Ascending aorta (tissue), 2 donors: ENCODE results near the gene SNX11. TPM values are rescaled to one million over a fixed set of nuclear protein-coding genes. Genes with fewer than 3 reads are reported as not detected.
"Not testable (repeated sequence)": the region's sequence is repeated elsewhere in the genome, so short reads cannot be mapped to it uniquely, and the experiment has no call there.

Source experiments
- DNase-seq, 2 donors: peaks; one replicate each; pipeline ENCODE4 v3.0.0-alpha.2; 2019; ENCODE audit warnings: low spot score in 2 of 2
- H3K27ac ChIP-seq, 2 donors: fragments of 200-600 bp; sonication (generic); one replicate each; pipeline ENCODE4 v1.5.1; 2016 to 2017; ENCODE audit warnings: mild to moderate bottlenecking in 1 of 2
- H3K27me3 ChIP-seq: fragments of 200-600 bp; sonication (generic); one replicate; pipeline ENCODE4 v1.5.1; 2017
- H3K36me3 ChIP-seq, 2 donors: fragments of 200-600 bp; sonication (generic); one replicate each; pipeline ENCODE4 v1.5.1; 2016
- H3K4me1 ChIP-seq, 2 donors: fragments of 200-600 bp; sonication (generic); one replicate each; pipeline ENCODE4 v1.5.1; 2016 to 2017; ENCODE audit warnings: mild to moderate bottlenecking in 1 of 2
- H3K4me3 ChIP-seq, 2 donors: fragments of 200-600 bp; sonication (generic); one replicate each; pipeline ENCODE4 v1.5.1; 2016 to 2017; ENCODE audit warnings: mild to moderate bottlenecking in 1 of 2
- H3K9me3 ChIP-seq, 2 donors: fragments of 200-600 bp; sonication (generic); one replicate each; pipeline ENCODE4 v1.5.1; 2016
- intact Hi-C: fragments of 100-400 bp; cut with DNase I; formaldehyde crosslinking; loops from one replicate; pipeline ENCODE4 v1.15.1; 2023
- total RNA-seq: library from RNA; depleted of rRNA; stranded (reverse); fragments of >200 nt; gene quantifications from one replicate; pipeline ENCODE4 v1.1.0, GENCODE V29; 2016
- TF ChIP-seq, protein P1 (sequence below), 3 experiments: fragments of 200-600 bp in 2 of 3; fragments of 450-650 bp in 1 of 3; sonication (generic) in 2 of 3; IDR thresholded peaks; one replicate each; pipeline ENCODE4 v1.5.1; 2016 to 2019; ENCODE audit warnings: antibody characterized with exemption in 3 of 3, mild to moderate bottlenecking in 1 of 3, moderate library complexity in 1 of 3

Gene SNX11
- total RNA-seq, 1 donor from 2014 or later = 6.6 TPM

DNA sequence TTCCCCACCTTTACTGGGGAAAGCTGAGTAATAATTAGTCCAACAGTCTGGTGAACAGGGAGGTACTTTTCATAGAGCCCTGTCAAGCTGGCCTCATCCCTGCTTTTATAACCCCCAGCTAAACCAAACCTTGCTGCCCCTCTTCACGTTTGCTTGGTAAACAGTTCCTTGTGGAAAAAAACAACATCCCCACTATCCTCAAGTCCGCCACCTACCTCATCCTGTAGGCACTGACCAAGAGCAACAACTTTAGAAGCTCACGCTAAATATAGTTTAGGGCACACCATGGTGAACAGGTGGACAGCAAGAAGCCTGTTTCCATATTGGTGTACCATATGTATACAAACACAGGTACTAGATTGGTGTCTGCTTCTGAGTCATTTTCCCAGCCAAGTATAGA lies 42.9 kb upstream of the SNX11 start:
- H3K4me1 ChIP-seq = peaks cover 0 to 19% of the 10 kb centered on the region in 2 donors
- DNase-seq = no peak
- H3K27ac ChIP-seq = peak overlapping the region; percentile 57 to 60
- H3K27me3 ChIP-seq = no peaks in the 10 kb centered on the region
- peaks cover 31 to 62% of the 10 kb centered on the region in 2 donors for H3K36me3 ChIP-seq
- no peak overlapping the region for H3K4me3 ChIP-seq
- TF ChIP-seq, protein P1, sequence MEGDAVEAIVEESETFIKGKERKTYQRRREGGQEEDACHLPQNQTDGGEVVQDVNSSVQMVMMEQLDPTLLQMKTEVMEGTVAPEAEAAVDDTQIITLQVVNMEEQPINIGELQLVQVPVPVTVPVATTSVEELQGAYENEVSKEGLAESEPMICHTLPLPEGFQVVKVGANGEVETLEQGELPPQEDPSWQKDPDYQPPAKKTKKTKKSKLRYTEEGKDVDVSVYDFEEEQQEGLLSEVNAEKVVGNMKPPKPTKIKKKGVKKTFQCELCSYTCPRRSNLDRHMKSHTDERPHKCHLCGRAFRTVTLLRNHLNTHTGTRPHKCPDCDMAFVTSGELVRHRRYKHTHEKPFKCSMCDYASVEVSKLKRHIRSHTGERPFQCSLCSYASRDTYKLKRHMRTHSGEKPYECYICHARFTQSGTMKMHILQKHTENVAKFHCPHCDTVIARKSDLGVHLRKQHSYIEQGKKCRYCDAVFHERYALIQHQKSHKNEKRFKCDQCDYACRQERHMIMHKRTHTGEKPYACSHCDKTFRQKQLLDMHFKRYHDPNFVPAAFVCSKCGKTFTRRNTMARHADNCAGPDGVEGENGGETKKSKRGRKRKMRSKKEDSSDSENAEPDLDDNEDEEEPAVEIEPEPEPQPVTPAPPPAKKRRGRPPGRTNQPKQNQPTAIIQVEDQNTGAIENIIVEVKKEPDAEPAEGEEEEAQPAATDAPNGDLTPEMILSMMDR (IDR thresholded peaks at IDR 0.05) = no peak
- no peaks in the 10 kb centered on the region for H3K9me3 ChIP-seq
- intact Hi-C loops = loop anchor here (1.0 kb wide), 1 partner anchor 16 kb away; the partner anchor contains the start of gene NFE2L1

DNA sequence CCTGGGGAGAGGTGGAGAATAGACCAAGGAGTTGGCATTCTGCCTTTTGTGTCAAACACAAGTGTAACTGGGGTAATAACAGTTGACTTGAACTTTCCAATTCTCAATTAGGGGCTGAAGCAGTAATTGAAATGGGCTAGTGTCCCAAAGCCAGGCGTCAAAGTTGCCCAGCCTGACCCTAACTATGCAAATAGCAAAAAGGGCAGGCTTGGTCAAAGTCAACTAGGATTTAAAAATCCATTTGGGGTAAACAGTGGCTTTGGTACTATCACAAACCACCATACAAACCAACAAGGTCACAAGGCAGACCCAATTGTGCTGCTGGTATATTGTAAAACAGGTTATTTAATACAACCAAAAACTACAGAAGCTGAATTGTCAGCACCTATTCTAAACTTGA lies 41.4 kb upstream of the SNX11 start:
- TF ChIP-seq, protein P1 (IDR thresholded peaks at IDR 0.05) = no peak
- no peak for DNase-seq
- Histone ChIP-seq H3K4me1 (peaks cover 0 to 16% of the 10 kb centered on the region in 2 donors), H3K36me3 (peaks cover 24 to 62% of the 10 kb centered on the region in 2 donors), H3K27ac (peak overlapping the region; percentile 57 to 60), H3K27me3 (no peaks in the 10 kb centered on the region), H3K9me3 (no peaks in the 10 kb centered on the region), H3K4me3 (no peak overlapping the region)
- intact Hi-C loops = no loop called here

DNA sequence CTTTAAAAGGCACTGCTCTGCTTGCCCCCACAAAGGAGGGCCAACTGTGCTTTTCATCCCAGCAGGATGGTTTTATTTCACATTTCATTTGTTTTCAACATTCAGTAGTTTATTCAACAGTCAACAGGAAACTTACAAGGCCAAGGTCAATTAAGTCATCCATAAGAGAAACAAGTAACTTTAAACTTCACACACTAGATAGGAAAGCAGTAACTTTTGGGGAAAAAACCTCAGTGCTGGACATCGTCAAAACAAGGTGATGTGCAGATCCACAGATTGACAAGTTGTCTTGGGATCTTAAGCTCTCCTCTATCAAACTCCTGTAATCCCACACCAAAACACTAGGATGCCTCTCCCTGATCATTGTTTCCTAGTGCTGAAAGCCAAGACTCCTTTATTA lies 40.9 kb upstream of the SNX11 start:
- no peak for DNase-seq
- intact Hi-C loops = no loop called here
- H3K27me3 ChIP-seq = no peaks in the 10 kb centered on the region
- H3K36me3 ChIP-seq = peaks cover 28 to 61% of the 10 kb centered on the region in 2 donors
- no peak overlapping the region for H3K4me3 ChIP-seq
- peaks cover 0 to 16% of the 10 kb centered on the region in 2 donors for H3K4me1 ChIP-seq
- TF ChIP-seq, protein P1 (IDR thresholded peaks at IDR 0.05) = no peak
- H3K9me3 ChIP-seq = no peaks in the 10 kb centered on the region
- H3K27ac ChIP-seq = peak overlapping the region; percentile 57 to 60

DNA sequence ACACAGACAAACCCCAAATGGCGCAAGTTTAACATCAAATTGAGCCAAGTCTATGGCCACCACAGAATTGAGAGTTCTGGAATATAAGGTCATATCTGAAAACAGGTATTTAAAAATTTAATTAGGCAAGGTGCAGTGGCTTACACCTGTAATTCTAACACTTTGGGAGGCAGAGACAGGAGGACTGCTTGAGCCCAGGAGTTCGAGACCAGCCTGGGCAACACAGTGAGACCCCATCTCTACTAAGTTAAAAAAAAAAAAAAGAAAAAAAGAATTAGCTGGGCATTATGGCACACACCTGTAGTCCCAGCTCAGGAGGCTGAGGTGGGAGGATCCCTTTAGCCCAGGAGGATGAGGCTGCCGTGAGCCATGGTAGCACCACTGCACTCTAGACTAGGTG lies 40.3 kb upstream of the SNX11 start:
- Histone ChIP-seq H3K36me3 (peaks cover 23 to 55% of the 10 kb centered on the region in 2 donors), H3K4me3 (no peak overlapping the region), H3K9me3 (no peaks in the 10 kb centered on the region), H3K27me3 (no peaks in the 10 kb centered on the region), H3K4me1 (peaks cover 0 to 16% of the 10 kb centered on the region in 2 donors), H3K27ac (no peak overlapping the region)
- intact Hi-C loops = no loop called here
- DNase-seq = no peak
- TF ChIP-seq, protein P1 (IDR thresholded peaks at IDR 0.05) = no peak

DNA sequence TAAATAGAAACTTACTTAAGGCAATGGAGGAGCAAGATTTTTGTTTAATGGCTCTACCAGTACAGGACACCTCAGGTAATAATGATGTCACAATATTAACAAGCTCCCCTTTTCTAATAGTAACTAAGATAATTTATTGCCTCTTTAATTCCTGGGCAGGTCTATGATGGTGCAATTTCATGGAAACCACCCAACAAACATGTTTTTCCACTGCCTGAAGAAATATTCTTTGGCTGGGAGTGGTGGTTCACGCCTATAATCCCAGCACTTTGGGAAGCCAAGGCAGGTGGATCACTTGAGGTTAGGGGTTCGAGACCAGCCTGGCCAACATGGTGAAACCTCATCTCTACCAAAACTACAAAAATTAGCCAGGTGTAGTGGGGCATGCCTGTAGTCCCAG lies 39.8 kb upstream of the SNX11 start:
- H3K27ac ChIP-seq = peak overlapping the region in 1 of 2 donors; percentile 26

DNA sequence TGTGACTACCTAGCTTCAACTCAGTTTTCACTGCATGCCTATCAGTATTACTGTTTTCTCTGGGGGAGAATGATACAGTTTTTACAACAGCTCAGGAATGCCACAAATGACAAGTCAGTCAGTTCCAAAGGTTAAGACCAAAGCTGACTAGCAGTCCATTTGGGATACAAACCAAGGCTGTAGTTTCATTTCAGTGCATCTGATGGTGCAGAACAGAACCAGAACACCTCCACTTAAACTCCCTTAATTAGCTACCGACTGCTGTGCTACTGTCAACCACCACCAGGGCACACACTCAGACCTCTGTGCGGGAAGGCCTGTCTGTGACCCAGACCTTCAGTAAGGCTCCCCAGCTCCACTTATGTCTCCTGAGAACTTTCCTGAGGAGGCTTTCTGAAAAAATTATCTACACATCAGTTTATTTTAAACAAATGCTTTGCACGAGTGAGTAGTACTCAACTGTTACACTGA lies 39.0 kb upstream of the SNX11 start:
- Histone ChIP-seq H3K36me3 (peaks cover 17 to 49% of the 10 kb centered on the region in 2 donors), H3K9me3 (no peaks in the 10 kb centered on the region), H3K27me3 (no peaks in the 10 kb centered on the region), H3K27ac (peak overlapping the region in 1 of 2 donors; percentile 26), H3K4me3 (no peak overlapping the region), H3K4me1 (peaks cover 0 to 16% of the 10 kb centered on the region in 2 donors)
- intact Hi-C loops = no loop called here
- no peak for DNase-seq
- TF ChIP-seq, protein P1 (IDR thresholded peaks at IDR 0.05) = peak in 1 of 3 experiments; percentile 8

More for the DNA sequence above, 39.8 kb upstream of the SNX11 start:
- H3K27me3 ChIP-seq, DNase-seq, H3K9me3 ChIP-seq, intact Hi-C loops, H3K4me3 ChIP-seq: not testable (repeated sequence)
- Histone ChIP-seq H3K36me3 (peaks cover 18 to 53% of the 10 kb centered on the region in 2 donors), H3K4me1 (peaks cover 0 to 16% of the 10 kb centered on the region in 2 donors)
